Lower leg skin (tissue), 3 donors: Measurements from ENCODE around the gene ARFRP1.

Experiments used
- POLR2A ChIP-seq, 2 donors: fragments of 450-650 bp; IDR thresholded peaks; one replicate each; pipeline ENCODE4 v1.6.1; 2016 to 2017; ENCODE audit warnings: antibody characterized with exemption in 2 of 2, mild to moderate bottlenecking in 1 of 2, moderate library complexity in 1 of 2
- TF ChIP-seq, protein P1 (sequence below), 3 donors: fragments of 450-650 bp; IDR thresholded peaks; one replicate each; pipeline ENCODE4 v1.5.1; 2016; ENCODE audit warnings: antibody characterized with exemption in 3 of 3, mild to moderate bottlenecking in 3 of 3, moderate library complexity in 2 of 3

DNA sequence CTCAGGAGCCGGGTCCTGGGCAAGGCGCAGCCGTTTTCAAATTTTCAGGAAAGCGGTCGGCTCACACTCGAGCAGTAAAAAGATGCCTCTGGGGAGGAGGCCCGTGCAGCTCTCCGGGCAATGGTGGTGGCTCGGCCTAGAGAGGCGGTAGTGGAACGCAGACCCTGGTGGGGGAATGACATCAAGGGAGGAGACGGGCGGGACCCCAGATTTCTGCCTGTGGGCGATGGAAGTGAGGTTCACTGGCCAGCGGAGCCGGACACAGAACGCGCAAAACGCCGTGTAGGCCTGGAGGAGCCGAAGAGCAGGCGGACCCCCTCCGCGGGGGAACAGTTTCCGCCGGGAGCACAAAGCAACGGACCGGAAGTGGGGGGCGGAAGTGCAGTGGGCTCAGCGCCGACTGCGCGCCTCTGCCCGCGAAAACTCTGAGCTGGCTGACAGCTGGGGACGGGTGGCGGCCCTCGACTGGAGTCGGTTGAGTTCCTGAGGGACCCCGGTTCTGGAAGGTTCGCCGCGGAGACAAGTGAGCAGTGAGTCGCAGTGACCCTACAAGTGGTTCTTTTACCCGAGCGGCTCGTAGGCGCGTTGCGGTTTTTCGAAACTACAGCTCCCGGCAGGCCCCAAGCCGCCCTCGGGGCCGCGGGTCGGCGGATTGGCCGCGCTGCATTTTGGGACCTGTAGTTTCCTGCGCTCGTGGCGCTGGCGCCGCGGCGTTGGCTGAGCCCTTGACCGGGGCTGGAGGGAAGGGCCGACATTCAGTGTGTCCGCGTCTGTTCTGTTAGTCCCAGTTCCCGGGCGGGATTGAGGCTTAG, 49.6 kb downstream of the ARFRP1 start, which contains the start of gene RTEL1:
- TF ChIP-seq POLR2A (IDR thresholded peaks at IDR 0.05): no peak
- TF ChIP-seq, protein P1, sequence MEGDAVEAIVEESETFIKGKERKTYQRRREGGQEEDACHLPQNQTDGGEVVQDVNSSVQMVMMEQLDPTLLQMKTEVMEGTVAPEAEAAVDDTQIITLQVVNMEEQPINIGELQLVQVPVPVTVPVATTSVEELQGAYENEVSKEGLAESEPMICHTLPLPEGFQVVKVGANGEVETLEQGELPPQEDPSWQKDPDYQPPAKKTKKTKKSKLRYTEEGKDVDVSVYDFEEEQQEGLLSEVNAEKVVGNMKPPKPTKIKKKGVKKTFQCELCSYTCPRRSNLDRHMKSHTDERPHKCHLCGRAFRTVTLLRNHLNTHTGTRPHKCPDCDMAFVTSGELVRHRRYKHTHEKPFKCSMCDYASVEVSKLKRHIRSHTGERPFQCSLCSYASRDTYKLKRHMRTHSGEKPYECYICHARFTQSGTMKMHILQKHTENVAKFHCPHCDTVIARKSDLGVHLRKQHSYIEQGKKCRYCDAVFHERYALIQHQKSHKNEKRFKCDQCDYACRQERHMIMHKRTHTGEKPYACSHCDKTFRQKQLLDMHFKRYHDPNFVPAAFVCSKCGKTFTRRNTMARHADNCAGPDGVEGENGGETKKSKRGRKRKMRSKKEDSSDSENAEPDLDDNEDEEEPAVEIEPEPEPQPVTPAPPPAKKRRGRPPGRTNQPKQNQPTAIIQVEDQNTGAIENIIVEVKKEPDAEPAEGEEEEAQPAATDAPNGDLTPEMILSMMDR (IDR thresholded peaks at IDR 0.05): no peak
